Peyer's patch (tissue), 4 donors: Measurements from ENCODE around the gene ARMC12. TPM values are rescaled to one million over a fixed set of nuclear protein-coding genes. Genes with fewer than 3 reads are reported as not detected.

Experiments used
- DNase-seq, 3 donors: peaks; one replicate each; pipeline ENCODE4 v3.0.0-alpha.2; 2017 to 2019
- H3K27ac ChIP-seq, 4 donors: fragments of 200-600 bp; sonication (generic); one replicate each; pipeline ENCODE4 v1.5.1; 2016 to 2019
- H3K27me3 ChIP-seq, 2 donors: fragments of 200-600 bp; sonication (generic); one replicate each; pipeline ENCODE4 v1.5.1; 2019
- H3K36me3 ChIP-seq, 3 donors: fragments of 200-600 bp; sonication (generic); one replicate each; pipeline ENCODE4 v1.5.1; 2016 to 2019
- H3K4me1 ChIP-seq, 4 donors: fragments of 200-600 bp; sonication (generic); one replicate each; pipeline ENCODE4 v1.5.1; 2016 to 2019
- H3K4me3 ChIP-seq, 4 donors: fragments of 200-600 bp; sonication (generic); 1 replicate in 3 of 4; 2 replicates in 1 of 4; pipeline ENCODE4 v1.5.1; 2016 to 2019; ENCODE audit warnings: mild to moderate bottlenecking in 1 of 4
- H3K9me3 ChIP-seq, 4 donors: fragments of 200-600 bp; sonication (generic); one replicate each; pipeline ENCODE4 v1.5.1; 2016 to 2019; ENCODE audit warnings: mild to moderate bottlenecking in 1 of 4
- CTCF ChIP-seq, 6 experiments: fragments of 450-650 bp in 4 of 6; fragments of 200-600 bp in 2 of 6; sonication (generic) in 1 of 6; IDR thresholded peaks; one replicate each; pipeline ENCODE4 v1.5.1; 2017 to 2019; ENCODE audit warnings: antibody characterized with exemption in 6 of 6, mild to moderate bottlenecking in 3 of 6, moderate library complexity in 1 of 6
- POLR2A ChIP-seq, 2 donors: fragments of 450-650 bp; IDR thresholded peaks; one replicate each; pipeline ENCODE4 v1.5.1; 2017; ENCODE audit warnings: antibody characterized with exemption in 2 of 2, mild to moderate bottlenecking in 2 of 2, moderate library complexity in 2 of 2
- total RNA-seq, 4 donors: library from RNA; depleted of rRNA; stranded (reverse); fragments of >200 nt; gene quantifications; one replicate each; pipeline ENCODE4 v1.1.0, GENCODE V29; 2016

The ARMC12 gene
- total RNA-seq, 4 donors from 2014 or later, result 1.3 to 2.7 TPM; not detected in 2

- DNase-seq, result no peak
- H3K9me3 ChIP-seq, result no peaks in the 10 kb centered on the region
- H3K4me1 ChIP-seq, result peaks cover 0 to 7% (median 0%) of the 10 kb centered on the region in 4 donors
- no peak within 1 kb of the TSS for H3K27ac ChIP-seq
- TF ChIP-seq POLR2A (IDR thresholded peaks at IDR 0.05) (no peak), CTCF (IDR thresholded peaks at IDR 0.05) (no peak)
- H3K27me3 ChIP-seq, result peaks cover 0 to 11% of the 10 kb centered on the region in 2 donors
- no peaks in the 10 kb centered on the region for H3K36me3 ChIP-seq
- no peak within 1 kb of the TSS for H3K4me3 ChIP-seq
Measured at GRCh38 chr6:35780719-35781118, 43.9 kb downstream of the ARMC12 start, which contains the start of gene CLPSL1. Gene CLPSL1, plus strand, starts transcription at chr6:35781019. Its CDS starts 92 bp downstream, at chr6:35781111.

- no peaks in the 10 kb centered on the region for H3K36me3 ChIP-seq
Measured at GRCh38 chr6:35781290-35781689, 44.5 kb downstream of the ARMC12 start.

GRCh38 chr6:35782424-35782823 is 45.6 kb downstream of the ARMC12 start:
- DNase-seq, result no peak
- peaks cover 0 to 3% of the 10 kb centered on the region in 2 donors for H3K27me3 ChIP-seq
- TF ChIP-seq POLR2A (IDR thresholded peaks at IDR 0.05), result no peak
- no peak for TF ChIP-seq CTCF (IDR thresholded peaks at IDR 0.05)
- no peaks in the 10 kb centered on the region for H3K9me3 ChIP-seq
- no peaks in the 10 kb centered on the region for H3K36me3 ChIP-seq
- no peaks in the 10 kb centered on the region for H3K4me1 ChIP-seq
- no peak overlapping the region for H3K4me3 ChIP-seq
- no peak overlapping the region for H3K27ac ChIP-seq

More at GRCh38 chr6:35781290-35781689, 44.5 kb downstream of the ARMC12 start:
- Histone ChIP-seq H3K27me3 (peaks cover 0 to 5% of the 10 kb centered on the region in 2 donors), H3K4me3 (no peak overlapping the region), H3K27ac (no peak overlapping the region), H3K9me3 (no peaks in the 10 kb centered on the region), H3K4me1 (peaks cover 0 to 5% (median 0%) of the 10 kb centered on the region in 4 donors)
- no peak for TF ChIP-seq POLR2A (IDR thresholded peaks at IDR 0.05)
- TF ChIP-seq CTCF (IDR thresholded peaks at IDR 0.05), result no peak
- no peak for DNase-seq

- TF ChIP-seq CTCF (IDR thresholded peaks at IDR 0.05) (no peak), POLR2A (IDR thresholded peaks at IDR 0.05) (no peak)
- H3K27me3 ChIP-seq, result peaks cover 0 to 3% of the 10 kb centered on the region in 2 donors
Measured at GRCh38 chr6:35784200-35784599, 47.4 kb downstream of the ARMC12 start.

GRCh38 chr6:35786272-35786671 is 49.4 kb downstream of the ARMC12 start:
- no peaks in the 10 kb centered on the region for H3K9me3 ChIP-seq
- DNase-seq, result no peak
- no peaks in the 10 kb centered on the region for H3K4me1 ChIP-seq
- H3K27ac ChIP-seq, result no peak overlapping the region
- H3K27me3 ChIP-seq, result peaks cover 0 to 3% of the 10 kb centered on the region in 2 donors
- H3K36me3 ChIP-seq, result no peaks in the 10 kb centered on the region
- TF ChIP-seq POLR2A (IDR thresholded peaks at IDR 0.05), result no peak
- no peak for TF ChIP-seq CTCF (IDR thresholded peaks at IDR 0.05)
- H3K4me3 ChIP-seq, result no peak overlapping the region

More at GRCh38 chr6:35784200-35784599, 47.4 kb downstream of the ARMC12 start:
- no peaks in the 10 kb centered on the region for H3K4me1 ChIP-seq
- no peak for DNase-seq
- H3K36me3 ChIP-seq, result no peaks in the 10 kb centered on the region
- no peak overlapping the region for H3K27ac ChIP-seq
- no peaks in the 10 kb centered on the region for H3K9me3 ChIP-seq
- no peak overlapping the region for H3K4me3 ChIP-seq

- Histone ChIP-seq H3K4me3 (no peak overlapping the region), H3K27me3 (peaks cover 0 to 3% of the 10 kb centered on the region in 2 donors), H3K4me1 (no peaks in the 10 kb centered on the region), H3K36me3 (no peaks in the 10 kb centered on the region), H3K27ac (no peak overlapping the region), H3K9me3 (no peaks in the 10 kb centered on the region)
- no peak for DNase-seq
- TF ChIP-seq CTCF (IDR thresholded peaks at IDR 0.05) (no peak), POLR2A (IDR thresholded peaks at IDR 0.05) (no peak)
Measured at GRCh38 chr6:35786810-35787209, 50.0 kb downstream of the ARMC12 start.
